H1 (cell line): Measurements from ENCODE around the gene OR7G2.

Experiments
- ASH2L ChIP-seq: fragments of 200-600, 300-600 bp; sonication (generic); IDR thresholded peaks from one replicate; pipeline ENCODE4 v1.7.1; 2017; ENCODE audit warnings: low read length
- EZH2 ChIP-seq: fragments of 200-600 bp; sonication (generic); IDR thresholded peaks from 2 replicates; pipeline ENCODE4 v1.7.1; 2012; ENCODE audit warnings: low read depth, mild to moderate bottlenecking, moderate library complexity, low read length, inconsistent platforms; ENCODE audit not compliant: severe bottlenecking
- FOSL1 ChIP-seq: IDR thresholded peaks from 2 replicates; pipeline ENCODE4 v1.6.1; 2011; ENCODE audit warnings: mild to moderate bottlenecking, low read depth, low read length, moderate library complexity; ENCODE audit not compliant: insufficient read depth
- GABPA ChIP-seq: IDR thresholded peaks from 2 replicates; pipeline ENCODE4 v1.6.1; 2011; ENCODE audit warnings: mild to moderate bottlenecking, low read length, moderate library complexity, borderline replicate concordance; ENCODE audit not compliant: insufficient read depth
- POLR2A ChIP-seq, 2 experiments: IDR thresholded peaks; 1 replicate in 1 of 2; 2 replicates in 1 of 2; pipeline ENCODE4 v1.6.1; 2011; ENCODE audit warnings: low read depth in 2 of 2, low read length in 2 of 2, mild to moderate bottlenecking in 2 of 2; ENCODE audit errors: control extremely low read depth in 1 of 2
- POLR2AphosphoS5 ChIP-seq: IDR thresholded peaks from 2 replicates; pipeline ENCODE4 v1.6.1; 2011; ENCODE audit warnings: low read depth, low read length
- RFX5 ChIP-seq: IDR thresholded peaks from 2 replicates; pipeline ENCODE4 v1.6.1; 2011; ENCODE audit warnings: low read depth, low read length, improper control_type of control experiment, borderline replicate concordance
- RNF2 ChIP-seq: fragments of 200-900, 300-1000 bp; sonication (generic); IDR thresholded peaks from 2 replicates; pipeline ENCODE4 v1.7.1; 2016; ENCODE audit warnings: borderline replicate concordance, low read depth, mild to moderate bottlenecking, antibody characterized with exemption, low read length; ENCODE audit not compliant: poor library complexity, severe bottlenecking; ENCODE audit errors: missing control alignments
- TF ChIP-seq, protein P1 (sequence below), 3 experiments: IDR thresholded peaks; 1 replicate in 2 of 3; 2 replicates in 1 of 3; pipeline versions ENCODE4 v1.5.1 to v1.6.1; 2011; ENCODE audit warnings: low read length in 3 of 3, mild to moderate bottlenecking in 3 of 3, inconsistent platforms in 2 of 3, low read depth in 1 of 3, moderate library complexity in 1 of 3; ENCODE audit not compliant: insufficient read depth in 1 of 3; ENCODE audit errors: control extremely low read depth in 1 of 3
- TF ChIP-seq, protein P2 (sequence below): IDR thresholded peaks from 2 replicates; pipeline ENCODE4 v1.6.1; 2011; ENCODE audit warnings: low read depth, mild to moderate bottlenecking, low read length; ENCODE audit not compliant: insufficient read depth

DNA sequence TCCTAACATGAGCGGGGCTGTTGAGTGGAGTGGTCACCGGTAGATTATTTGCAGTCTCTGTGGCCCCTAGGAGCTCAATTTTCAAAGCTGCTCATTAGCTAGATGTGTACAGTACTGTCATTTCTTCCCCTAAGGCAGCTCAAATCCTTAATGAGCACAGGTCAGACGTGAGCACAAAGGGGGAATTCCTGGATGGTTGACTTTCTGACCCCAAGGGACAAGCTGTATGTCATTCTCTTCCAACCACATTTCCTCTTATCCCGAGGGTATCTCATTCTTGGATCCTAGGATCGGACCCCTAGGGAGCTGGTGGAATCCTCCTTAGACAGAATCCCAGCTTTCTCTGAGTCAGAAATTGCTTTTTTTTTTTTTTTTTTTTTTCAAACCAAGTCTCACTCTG lies 25.1 kb upstream of the OR7G2 start:
- TF ChIP-seq POLR2A (IDR thresholded peaks at IDR 0.05; ENCODE audit: control extremely low read depth in 1 of 2, low read depth in 2 of 2, low read length in 2 of 2) = no peak
- TF ChIP-seq, protein P1, sequence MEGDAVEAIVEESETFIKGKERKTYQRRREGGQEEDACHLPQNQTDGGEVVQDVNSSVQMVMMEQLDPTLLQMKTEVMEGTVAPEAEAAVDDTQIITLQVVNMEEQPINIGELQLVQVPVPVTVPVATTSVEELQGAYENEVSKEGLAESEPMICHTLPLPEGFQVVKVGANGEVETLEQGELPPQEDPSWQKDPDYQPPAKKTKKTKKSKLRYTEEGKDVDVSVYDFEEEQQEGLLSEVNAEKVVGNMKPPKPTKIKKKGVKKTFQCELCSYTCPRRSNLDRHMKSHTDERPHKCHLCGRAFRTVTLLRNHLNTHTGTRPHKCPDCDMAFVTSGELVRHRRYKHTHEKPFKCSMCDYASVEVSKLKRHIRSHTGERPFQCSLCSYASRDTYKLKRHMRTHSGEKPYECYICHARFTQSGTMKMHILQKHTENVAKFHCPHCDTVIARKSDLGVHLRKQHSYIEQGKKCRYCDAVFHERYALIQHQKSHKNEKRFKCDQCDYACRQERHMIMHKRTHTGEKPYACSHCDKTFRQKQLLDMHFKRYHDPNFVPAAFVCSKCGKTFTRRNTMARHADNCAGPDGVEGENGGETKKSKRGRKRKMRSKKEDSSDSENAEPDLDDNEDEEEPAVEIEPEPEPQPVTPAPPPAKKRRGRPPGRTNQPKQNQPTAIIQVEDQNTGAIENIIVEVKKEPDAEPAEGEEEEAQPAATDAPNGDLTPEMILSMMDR (IDR thresholded peaks at IDR 0.05; ENCODE audit: control extremely low read depth in 1 of 3, insufficient read depth in 1 of 3, low read depth in 1 of 3, low read length in 3 of 3) = no peak
- no peak for TF ChIP-seq RFX5
- no peak for TF ChIP-seq GABPA
- no peak for TF ChIP-seq EZH2
- TF ChIP-seq, protein P2, sequence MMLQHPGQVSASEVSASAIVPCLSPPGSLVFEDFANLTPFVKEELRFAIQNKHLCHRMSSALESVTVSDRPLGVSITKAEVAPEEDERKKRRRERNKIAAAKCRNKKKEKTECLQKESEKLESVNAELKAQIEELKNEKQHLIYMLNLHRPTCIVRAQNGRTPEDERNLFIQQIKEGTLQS = no peak
- no peak for TF ChIP-seq RNF2
- TF ChIP-seq ASH2L = no peak
- TF ChIP-seq FOSL1 = no peak
- no peak for TF ChIP-seq POLR2AphosphoS5
